DND-41 (cell line): ENCODE results near the gene STARD9.

Experiments used
- CTCF ChIP-seq: IDR thresholded peaks from 2 replicates; pipeline ENCODE4 v1.5.1; 2012; ENCODE audit warnings: borderline replicate concordance, low read length, moderate library complexity, mild to moderate bottlenecking; ENCODE audit not compliant: poor library complexity, severe bottlenecking; ENCODE audit errors: extremely low read depth
- EZH2 ChIP-seq: IDR thresholded peaks from 3 replicates; pipeline ENCODE4 v1.6.1; 2012; ENCODE audit warnings: borderline replicate concordance, low read depth, mild to moderate bottlenecking, moderate library complexity, low read length, inconsistent platforms; ENCODE audit not compliant: severe bottlenecking

DNA sequence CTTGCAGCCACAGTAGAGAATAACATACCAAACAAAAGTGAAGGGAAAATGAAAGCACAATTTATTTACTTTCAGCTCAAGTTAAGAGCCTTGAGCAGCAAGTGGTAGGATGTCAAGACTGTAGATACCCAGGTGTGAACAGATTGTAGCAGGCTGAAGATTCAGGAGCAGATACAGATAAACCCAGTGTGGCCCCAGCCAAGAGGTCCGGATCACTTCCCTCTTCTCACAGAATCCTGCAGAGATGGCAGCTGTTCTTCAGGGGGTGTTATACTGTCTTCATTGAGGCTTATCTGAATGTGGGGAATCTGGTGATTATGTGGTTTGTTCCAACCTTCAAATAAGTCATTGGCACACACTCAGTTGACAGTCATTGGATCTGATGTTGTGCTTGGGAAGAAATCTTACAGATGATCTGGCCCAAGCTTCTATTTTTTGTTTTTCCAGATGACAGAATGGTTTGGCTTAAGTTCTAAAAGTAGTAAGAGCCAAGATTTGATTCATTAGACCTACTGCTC, 2.2 kb downstream of the STARD9 start:
- TF ChIP-seq CTCF (no peak), EZH2 (no peak)
